H1 (cell line): ENCODE measurements around the gene KISS1R. TPM values are rescaled to one million over a fixed set of nuclear protein-coding genes. Genes with fewer than 3 reads are reported as not detected.

ENCODE experiments used
- BACH1 ChIP-seq: IDR thresholded peaks from 2 replicates; pipeline ENCODE4 v1.6.1; 2012; ENCODE audit warnings: low read length, improper control_type of control experiment
- polyA plus RNA-seq, 7 experiments: library from polyadenylated mRNA; depleted of rRNA in 3 of 7; stranded (reverse) in 5 of 7; unstranded in 2 of 7; fragments of >200 nt in 5 of 7; fragments of 200-250 nt in 2 of 7; gene quantifications; 1 replicate in 5 of 7; 2 replicates in 1 of 7; 4 replicates in 1 of 7; pipeline versions ENCODE4 v1.2.1 to v1.2.3, GENCODE V29; 2011 to 2013; ENCODE audit warnings: missing spikeins in 2 of 7, mixed read lengths in 2 of 7
- total RNA-seq: library from RNA; stranded (reverse); fragmentation: NEBNext Ultra II Directional; extraction: Animal tissue kit (Norgen Biotek cat#: 25700); gene quantifications from 2 replicates; pipeline ENCODE4 v1.2.1, GENCODE V29; 2021

Gene KISS1R
- total and polyA plus RNA-seq, 2 of the 8 experiments (the other 6 are each of a cell fraction or from before 2014, with no cell fraction given) = 2.3 to 2.7 TPM

DNA sequence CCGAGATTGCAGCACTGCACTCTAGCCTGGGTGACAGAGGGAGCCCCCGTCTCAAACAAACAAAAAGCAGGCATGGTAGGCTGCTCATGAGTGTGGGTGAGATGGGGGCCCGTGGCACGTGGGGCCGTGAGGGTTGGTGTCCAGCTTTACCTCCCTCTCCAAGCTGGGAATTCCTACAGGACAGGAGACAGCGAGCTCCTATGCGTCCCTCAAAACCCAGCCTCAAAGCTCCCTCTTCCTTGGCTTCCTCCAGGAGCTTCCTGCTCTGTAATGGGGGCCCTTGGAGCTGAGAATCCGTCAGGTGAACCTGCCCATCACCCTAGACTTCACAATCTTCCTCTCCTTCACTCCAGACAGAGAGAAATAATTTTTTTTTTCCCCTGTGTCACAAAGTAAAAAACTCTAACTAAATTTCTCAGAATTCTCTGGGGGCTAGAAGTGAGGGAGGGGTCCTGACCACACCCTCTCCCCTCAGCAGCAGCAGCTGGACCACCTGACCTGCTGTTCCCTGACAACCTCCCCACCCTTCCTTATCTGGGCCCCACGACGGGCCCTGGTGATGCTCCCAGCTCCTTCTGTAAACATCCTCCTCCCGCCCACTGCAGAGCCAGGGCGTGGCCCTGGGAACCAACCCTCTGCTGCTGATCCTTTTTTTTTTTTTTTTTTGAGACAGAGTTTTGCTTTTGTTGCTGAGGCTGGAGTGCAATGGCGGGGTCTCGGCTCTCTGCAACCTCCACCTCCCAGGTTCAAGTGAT is 44.9 kb downstream of the KISS1R start (continued):
- TF ChIP-seq BACH1 = no peak
